Lower leg skin (tissue), 4 donors: ENCODE measurements around the gene MEIS2. TPM values are rescaled to one million over a fixed set of nuclear protein-coding genes. Genes with fewer than 3 reads are reported as not detected.

Experiments
- DNase-seq, 2 donors: peaks; one replicate each; pipeline ENCODE4 v3.0.0-alpha.2; 2019; ENCODE audit warnings: low spot score in 2 of 2
- H3K4me3 ChIP-seq: fragments of 200-600 bp; sonication (generic); 2 replicates; pipeline ENCODE4 v1.5.1; 2017; ENCODE audit warnings: mild to moderate bottlenecking, low read depth; ENCODE audit not compliant: poor library complexity, severe bottlenecking
- CTCF ChIP-seq, 3 donors: fragments of 450-650 bp; IDR thresholded peaks; one replicate each; pipeline ENCODE4 v1.5.1; 2016; ENCODE audit warnings: antibody characterized with exemption in 3 of 3, mild to moderate bottlenecking in 3 of 3, moderate library complexity in 2 of 3
- POLR2A ChIP-seq, 2 donors: fragments of 450-650 bp; IDR thresholded peaks; one replicate each; pipeline ENCODE4 v1.6.1; 2016 to 2017; ENCODE audit warnings: antibody characterized with exemption in 2 of 2, mild to moderate bottlenecking in 1 of 2, moderate library complexity in 1 of 2
- WGBS, 2 donors: methylation state at CpG; one replicate each; pipeline ENCODE4 v1.1.5; 2018; 5-methylcytosine and 5-hydroxymethylcytosine counted together
- intact Hi-C: fragments of 100-400 bp; cut with DNase I; formaldehyde crosslinking; loops from one replicate; pipeline ENCODE4 v1.15.0; 2023; ENCODE audit warnings: low total_unique reads
- total RNA-seq, 4 donors: library from RNA; depleted of rRNA; stranded (reverse); fragments of >200 nt; gene quantifications; one replicate each; pipeline ENCODE4 v1.1.0, GENCODE V29; 2016

The MEIS2 gene
- total RNA-seq, 4 donors from 2014 or later = 12.9 to 18.5 (median 15.8) TPM

DNA sequence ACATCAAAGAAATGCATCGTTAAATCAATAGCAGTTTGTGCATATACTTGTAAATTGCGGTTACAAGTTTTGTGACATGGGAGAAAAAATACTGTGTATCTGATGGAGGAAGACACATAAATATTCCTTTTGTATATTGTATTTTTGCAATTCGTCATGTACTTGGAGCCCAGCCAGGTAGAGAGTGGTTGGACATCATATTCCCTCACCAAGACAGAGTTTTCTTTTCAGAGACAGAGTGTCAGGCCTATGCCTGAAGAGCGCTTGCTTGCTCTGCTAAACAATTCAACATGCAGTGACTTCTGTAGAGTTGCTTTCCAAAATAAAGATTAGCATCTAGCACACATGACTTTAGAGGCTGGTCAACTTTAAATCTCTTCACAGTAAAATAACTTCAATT lies 24.8 kb upstream of the MEIS2 start:
- 69 to 73% methylated on average over 4 of the region's 4 CpGs for WGBS, 2 donors
- H3K4me3 ChIP-seq = no peak overlapping the region
- intact Hi-C loops = no loop called here
- no peak for DNase-seq
- no peak for TF ChIP-seq POLR2A (IDR thresholded peaks at IDR 0.05)
- no peak for TF ChIP-seq CTCF (IDR thresholded peaks at IDR 0.05)

DNA sequence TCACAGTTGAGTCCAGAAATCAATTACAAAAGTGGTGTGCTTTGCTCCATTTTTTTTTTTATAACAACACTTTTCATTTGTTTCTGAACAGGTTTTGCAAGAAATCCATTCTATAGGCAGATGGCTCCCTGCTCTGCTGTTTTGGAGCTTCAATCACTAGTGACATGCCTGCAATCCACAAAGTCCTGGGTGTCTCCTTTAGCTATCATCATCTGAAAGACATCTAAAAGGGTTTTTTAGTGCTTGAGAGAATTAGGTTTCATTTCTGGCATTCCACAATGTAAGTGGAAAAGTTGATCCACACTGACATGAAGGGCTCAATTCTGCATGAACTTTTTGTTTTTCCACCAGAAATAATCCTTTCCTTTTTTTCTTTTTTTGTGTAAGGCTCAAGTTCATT lies 24.0 kb upstream of the MEIS2 start:
- TF ChIP-seq CTCF (IDR thresholded peaks at IDR 0.05) (no peak), POLR2A (IDR thresholded peaks at IDR 0.05) (no peak)
- no peak overlapping the region for H3K4me3 ChIP-seq
- intact Hi-C loops = no loop called here
- no peak for DNase-seq

DNA sequence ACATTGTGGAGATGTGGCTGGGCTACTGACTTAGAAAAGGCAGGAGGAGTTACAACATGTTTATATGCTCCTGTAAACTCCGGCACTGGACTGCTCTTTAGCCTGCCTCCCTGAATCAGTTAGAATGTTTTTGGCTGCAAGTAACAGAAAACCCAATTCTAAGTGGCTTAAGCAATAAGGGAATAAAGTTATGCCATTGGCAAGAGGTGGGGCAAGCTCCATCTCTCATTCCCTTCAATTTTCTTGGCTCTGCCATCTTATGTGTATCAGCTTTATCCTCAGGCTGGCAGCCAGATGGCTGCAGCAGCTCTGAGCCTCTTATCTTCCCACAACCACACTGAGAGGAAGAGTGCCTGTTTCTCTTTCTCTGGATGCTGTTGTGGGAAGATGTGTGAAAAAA lies 22.4 kb upstream of the MEIS2 start:
- TF ChIP-seq POLR2A (IDR thresholded peaks at IDR 0.05) = no peak
- no peak for TF ChIP-seq CTCF (IDR thresholded peaks at IDR 0.05)
- H3K4me3 ChIP-seq = no peak overlapping the region
- DNase-seq = no peak
- WGBS, 2 donors = 53 to 63% methylated on average over 1 of the region's 1 CpG
- intact Hi-C loops = no loop called here

- no peak for TF ChIP-seq POLR2A (IDR thresholded peaks at IDR 0.05)
- TF ChIP-seq CTCF (IDR thresholded peaks at IDR 0.05) = no peak
- DNase-seq = no peak
- no peak overlapping the region for H3K4me3 ChIP-seq
- intact Hi-C loops = no loop called here
- 83 to 91% methylated on average over 1 of the region's 1 CpG for WGBS, 2 donors
Observed at GRCh38 chr15:37121492-37121891, 21.1 kb upstream of the MEIS2 start.

GRCh38 chr15:37117030-37117429 lies 16.7 kb upstream of the MEIS2 start:
- WGBS, 2 donors = 94 to 98% methylated on average over 1 of the region's 1 CpG
- TF ChIP-seq POLR2A (IDR thresholded peaks at IDR 0.05) = no peak
- TF ChIP-seq CTCF (IDR thresholded peaks at IDR 0.05) = no peak
- no peak overlapping the region for H3K4me3 ChIP-seq
- DNase-seq = no peak
- intact Hi-C loops = no loop called here

DNA sequence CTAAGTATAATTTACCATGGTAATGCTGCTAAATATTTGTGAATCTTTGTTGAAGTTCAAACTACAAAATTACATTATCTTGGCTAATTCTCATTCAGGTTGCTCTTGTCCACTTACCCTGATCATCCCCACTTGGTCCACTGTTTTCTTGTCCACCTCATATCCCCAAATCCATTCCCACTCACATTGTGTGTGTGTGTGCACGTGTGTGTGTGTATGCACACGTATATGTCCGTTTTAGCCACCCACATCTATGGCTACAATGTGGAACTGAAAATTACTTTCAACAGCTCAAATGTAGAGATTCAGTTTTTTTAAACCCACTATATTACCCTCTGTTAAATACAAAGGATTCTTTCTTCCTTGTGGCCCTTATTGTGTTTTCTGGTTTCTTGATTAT lies 15.2 kb upstream of the MEIS2 start:
- no peak for TF ChIP-seq POLR2A (IDR thresholded peaks at IDR 0.05)
- no peak for TF ChIP-seq CTCF (IDR thresholded peaks at IDR 0.05)
- no peak overlapping the region for H3K4me3 ChIP-seq
- intact Hi-C loops = no loop called here
- DNase-seq = no peak
- 95 to 97% methylated on average over 3 of the region's 3 CpGs for WGBS, 2 donors
